ENCODE measurements around the gene PFKL. TPM values are rescaled to one million over a fixed set of nuclear protein-coding genes. Genes with fewer than 3 reads are reported as not detected.

PFKL gene
- polyA plus RNA-seq, 1 donor (not counting 4 experiments of a cell fraction or from before 2014, with no cell fraction given): 46.6 TPM

DNA sequence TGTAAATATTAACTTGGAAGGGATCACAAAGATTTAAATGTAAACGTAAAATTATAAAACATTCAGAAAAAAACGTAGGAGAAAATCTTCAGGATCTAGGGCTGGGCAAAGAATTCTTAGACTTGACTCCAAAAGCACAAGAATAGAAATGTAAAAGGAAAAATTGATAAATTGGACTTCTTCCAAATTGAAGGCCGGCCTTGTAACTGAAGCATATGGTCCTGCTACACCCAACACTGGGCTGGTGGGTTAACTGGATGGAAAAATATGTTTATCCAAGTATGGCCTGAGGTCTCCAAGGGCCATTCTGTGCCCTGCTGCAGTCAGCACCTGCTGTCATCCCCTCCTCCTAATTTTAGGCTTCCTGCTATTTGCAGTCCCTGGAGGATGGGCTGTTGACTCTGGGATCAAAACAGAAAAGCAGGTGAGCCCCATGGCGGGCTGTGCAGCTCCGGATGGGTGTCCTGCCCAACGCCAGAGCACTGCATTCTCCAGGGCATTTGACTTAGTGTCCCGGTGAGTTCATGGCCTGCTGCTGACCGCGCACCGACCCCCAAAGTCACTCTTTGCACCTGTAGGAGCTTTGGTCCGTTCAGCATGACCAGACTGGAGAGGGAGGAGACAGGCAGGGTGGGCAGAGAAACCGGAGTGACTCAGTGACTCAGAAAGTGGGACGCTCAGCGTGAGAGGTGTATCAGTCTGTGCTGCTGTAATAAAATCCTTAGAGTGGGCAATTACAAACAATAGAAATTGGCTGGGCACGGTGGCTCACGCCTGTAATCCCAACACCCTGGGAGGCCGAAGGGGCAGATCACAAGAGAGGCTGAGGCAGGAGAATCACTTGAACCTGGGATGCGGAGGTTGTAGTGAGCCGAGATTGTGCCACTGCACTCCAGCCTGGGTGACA lies 20.2 kb upstream of the PFKL start:
- DNase-seq (ENCODE audit: low read depth, low spot score): no peak
- H3K79me2 ChIP-seq (ENCODE audit: control insufficient read depth, insufficient read depth, low read length): no peaks in the 10 kb centered on the region
- no peak overlapping the region for H3K4me2 ChIP-seq (ENCODE audit: control insufficient read depth, extremely low read depth, insufficient read depth, low read depth, low read length)
- H3K36me3 ChIP-seq (ENCODE audit: control insufficient read depth in 2 of 2, extremely low read depth in 1 of 2, insufficient read depth in 2 of 2, low read length in 2 of 2): no peaks in the 10 kb centered on the region
- no peak overlapping the region for H3K4me3 ChIP-seq (ENCODE audit: control insufficient read depth in 2 of 3, extremely low read depth in 1 of 3, insufficient read depth in 2 of 3, low read depth in 1 of 3, low read length in 3 of 3)
- dilution Hi-C loops (cut with MboI; ENCODE audit: extremely low pct_ligation_motif_present, low sequenced_read_pairs): no loop called here
- H3K4me1 ChIP-seq (ENCODE audit: control insufficient read depth, extremely low read depth, insufficient read depth, low read length): no peaks in the 10 kb centered on the region
- H3K9me3 ChIP-seq (ENCODE audit: control insufficient read depth, low read depth, low read length): no peaks in the 10 kb centered on the region
- H3K9ac ChIP-seq (ENCODE audit: control insufficient read depth, extremely low read depth, insufficient read depth, low read length): no peak overlapping the region
- H3K27ac ChIP-seq (ENCODE audit: control insufficient read depth, insufficient read depth, low read length): no peak overlapping the region
- no peaks in the 10 kb centered on the region for H4K20me1 ChIP-seq (ENCODE audit: control insufficient read depth, extremely low read depth, insufficient read depth, low read length)
- no peaks in the 10 kb centered on the region for H3K9me1 ChIP-seq (ENCODE audit: control insufficient read depth, extremely low read depth, insufficient read depth, low read length)
- no peak for FAIRE-seq
- peaks cover 3% of the 10 kb centered on the region for H3K27me3 ChIP-seq (ENCODE audit: control insufficient read depth, extremely low read depth, insufficient read depth, low read length)
- no peak overlapping the region for H2AFZ ChIP-seq (ENCODE audit: control insufficient read depth, low read length)
- TF ChIP-seq EZH2 (IDR thresholded peaks at IDR 0.05; ENCODE audit: low read length): no peak

DNA sequence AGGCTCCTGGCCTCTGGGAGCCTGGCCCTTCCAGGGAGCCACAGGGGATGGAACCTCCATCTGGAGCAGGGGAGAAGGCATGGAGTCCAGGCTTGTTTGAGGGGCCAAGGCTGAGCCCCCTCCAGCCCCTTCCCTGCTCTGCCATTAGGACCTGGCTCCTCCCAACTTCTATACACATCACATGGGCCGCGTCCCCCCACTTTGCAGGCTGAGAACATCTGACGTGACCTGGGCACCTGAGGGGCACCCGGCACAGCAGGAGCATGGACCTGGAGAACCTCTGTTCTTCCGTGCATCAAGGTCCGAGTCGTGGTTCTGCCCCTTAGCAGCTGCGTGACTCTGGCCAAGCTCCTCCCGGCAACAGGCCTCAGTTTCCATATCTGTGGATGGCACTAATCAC lies 18.1 kb upstream of the PFKL start:
- Histone ChIP-seq H2AFZ (ENCODE audit: control insufficient read depth, low read length) (no peak overlapping the region), H3K36me3 (ENCODE audit: control insufficient read depth in 2 of 2, extremely low read depth in 1 of 2, insufficient read depth in 2 of 2, low read length in 2 of 2) (no peaks in the 10 kb centered on the region), H3K79me2 (ENCODE audit: control insufficient read depth, insufficient read depth, low read length) (no peaks in the 10 kb centered on the region), H3K9me1 (ENCODE audit: control insufficient read depth, extremely low read depth, insufficient read depth, low read length) (no peaks in the 10 kb centered on the region), H4K20me1 (ENCODE audit: control insufficient read depth, extremely low read depth, insufficient read depth, low read length) (no peaks in the 10 kb centered on the region), H3K27ac (ENCODE audit: control insufficient read depth, insufficient read depth, low read length) (no peak overlapping the region), H3K27me3 (ENCODE audit: control insufficient read depth, extremely low read depth, insufficient read depth, low read length) (peaks cover 24% of the 10 kb centered on the region), H3K4me3 (ENCODE audit: control insufficient read depth in 2 of 3, extremely low read depth in 1 of 3, insufficient read depth in 2 of 3, low read depth in 1 of 3, low read length in 3 of 3) (no peak overlapping the region), H3K4me1 (ENCODE audit: control insufficient read depth, extremely low read depth, insufficient read depth, low read length) (no peaks in the 10 kb centered on the region), H3K4me2 (ENCODE audit: control insufficient read depth, extremely low read depth, insufficient read depth, low read depth, low read length) (no peak overlapping the region), H3K9me3 (ENCODE audit: control insufficient read depth, low read depth, low read length) (no peaks in the 10 kb centered on the region), H3K9ac (ENCODE audit: control insufficient read depth, extremely low read depth, insufficient read depth, low read length) (no peak overlapping the region)
- no peak for TF ChIP-seq EZH2 (IDR thresholded peaks at IDR 0.05; ENCODE audit: low read length)
- TF ChIP-seq, protein P1, sequence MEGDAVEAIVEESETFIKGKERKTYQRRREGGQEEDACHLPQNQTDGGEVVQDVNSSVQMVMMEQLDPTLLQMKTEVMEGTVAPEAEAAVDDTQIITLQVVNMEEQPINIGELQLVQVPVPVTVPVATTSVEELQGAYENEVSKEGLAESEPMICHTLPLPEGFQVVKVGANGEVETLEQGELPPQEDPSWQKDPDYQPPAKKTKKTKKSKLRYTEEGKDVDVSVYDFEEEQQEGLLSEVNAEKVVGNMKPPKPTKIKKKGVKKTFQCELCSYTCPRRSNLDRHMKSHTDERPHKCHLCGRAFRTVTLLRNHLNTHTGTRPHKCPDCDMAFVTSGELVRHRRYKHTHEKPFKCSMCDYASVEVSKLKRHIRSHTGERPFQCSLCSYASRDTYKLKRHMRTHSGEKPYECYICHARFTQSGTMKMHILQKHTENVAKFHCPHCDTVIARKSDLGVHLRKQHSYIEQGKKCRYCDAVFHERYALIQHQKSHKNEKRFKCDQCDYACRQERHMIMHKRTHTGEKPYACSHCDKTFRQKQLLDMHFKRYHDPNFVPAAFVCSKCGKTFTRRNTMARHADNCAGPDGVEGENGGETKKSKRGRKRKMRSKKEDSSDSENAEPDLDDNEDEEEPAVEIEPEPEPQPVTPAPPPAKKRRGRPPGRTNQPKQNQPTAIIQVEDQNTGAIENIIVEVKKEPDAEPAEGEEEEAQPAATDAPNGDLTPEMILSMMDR (optimal IDR thresholded peaks at IDR 0.05 in 1 of 3, IDR thresholded peaks at IDR 0.05 in 1 of 3, conservative IDR thresholded peaks at IDR 0.05 in 1 of 3; ENCODE audit: extremely low read depth in 1 of 3, insufficient read depth in 2 of 3, low read length in 3 of 3): no peak
- no peak for DNase-seq (ENCODE audit: low read depth, low spot score)
- dilution Hi-C loops (cut with MboI; ENCODE audit: extremely low pct_ligation_motif_present, low sequenced_read_pairs): no loop called here
- no peak for FAIRE-seq

Data from keratinocyte (primary cell).